CD4-positive, alpha-beta T cell treated with Interleukin-17A for 4 hours (primary cell): Measurements from ENCODE around the gene CLBA1.

Source experiments
- DNase-seq: peaks from one replicate; pipeline ENCODE4 v3.0.0-alpha.2; 2020; ENCODE audit warnings: mixed read lengths

The CLBA1 gene

GRCh38 chr14:104981699-104982541 is 3.7 kb upstream of the CLBA1 start:
- no peak for DNase-seq

DNA sequence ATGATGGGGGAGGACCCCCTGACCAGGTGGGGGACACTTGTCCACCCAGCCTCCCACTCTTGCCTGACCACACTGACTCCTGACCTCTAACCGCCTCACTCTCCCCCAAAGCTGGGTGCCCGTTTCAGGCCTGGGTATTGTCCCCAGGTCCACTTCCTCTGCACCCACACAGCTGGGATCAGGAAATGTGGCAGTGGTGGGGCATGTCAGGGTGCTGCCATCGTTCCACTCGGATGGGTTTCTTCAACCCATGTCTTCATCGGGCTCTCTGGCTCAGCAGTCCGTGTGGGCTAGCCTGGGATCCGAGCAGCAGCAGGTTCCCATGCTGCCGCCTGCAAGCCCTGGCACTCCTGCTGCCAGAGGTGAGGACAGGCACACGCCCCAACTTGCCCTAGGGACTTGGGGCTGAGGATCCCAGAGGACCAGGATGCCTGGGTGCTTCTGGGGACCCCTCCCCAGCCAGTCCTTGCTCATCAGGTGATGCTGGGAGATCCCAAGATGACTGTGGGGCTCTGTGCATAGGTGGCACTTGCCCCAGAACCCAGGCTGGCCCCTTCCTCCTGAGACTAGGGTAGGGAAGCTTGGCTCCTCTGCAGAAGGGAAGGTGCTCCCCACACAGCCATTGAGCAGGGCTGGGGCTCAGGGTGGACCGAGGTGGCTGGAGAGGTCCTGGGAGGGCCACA is 2.9 kb upstream of the CLBA1 start:
- DNase-seq, result no peak

DNA sequence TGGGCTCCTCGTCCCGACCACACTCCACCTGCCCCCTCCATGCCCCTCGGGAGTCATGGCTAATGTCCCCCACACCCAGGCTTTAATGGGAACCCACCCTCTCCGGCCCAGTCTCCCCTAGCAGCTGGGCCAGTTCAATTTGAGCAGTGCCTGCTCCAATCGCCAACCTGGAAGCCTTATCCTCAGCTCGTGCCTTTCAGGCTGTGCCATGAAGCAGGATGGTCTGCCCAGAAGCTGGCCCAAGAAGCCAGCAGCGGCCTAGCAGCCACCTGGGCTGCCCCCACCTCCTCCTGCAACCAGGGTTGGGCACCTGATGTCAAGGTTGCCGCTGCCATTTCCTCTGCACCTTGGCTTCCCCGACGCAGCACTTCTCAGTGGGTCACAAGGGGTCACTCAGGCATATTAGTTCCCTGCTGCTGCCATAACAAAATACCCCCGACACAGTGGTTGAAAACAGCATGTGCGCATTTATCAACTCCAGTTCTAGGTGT is 2.3 kb upstream of the CLBA1 start:
- no peak for DNase-seq

- no peak for DNase-seq
Measured at GRCh38 chr14:104984056-104984894, 1.3 kb upstream of the CLBA1 start.

GRCh38 chr14:104986487-104987164 is 1.0 kb downstream of the CLBA1 start:
- no peak for DNase-seq

- no peak for DNase-seq
Measured at GRCh38 chr14:104989236-104989950, 3.8 kb downstream of the CLBA1 start.

DNA sequence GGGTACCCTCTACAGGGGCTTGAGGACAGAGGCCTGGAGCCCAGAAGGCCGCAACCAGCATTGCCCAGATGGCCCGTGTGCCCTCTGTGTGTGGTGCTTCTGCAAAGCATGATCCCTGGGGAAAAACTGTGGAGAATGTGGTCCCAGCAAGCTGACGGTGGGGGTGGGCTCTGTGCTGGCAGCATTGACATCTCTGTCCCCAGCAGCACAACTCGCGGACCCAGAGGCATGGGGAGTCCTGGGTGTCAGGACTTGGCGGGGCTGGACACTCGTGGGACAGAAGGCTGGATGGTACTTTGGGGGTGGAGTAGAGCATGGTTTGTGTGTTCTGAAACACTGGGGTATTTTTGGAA is 4.3 kb downstream of the CLBA1 start:
- DNase-seq, result no peak

GRCh38 chr14:104991896-104992230 is 6.3 kb downstream of the CLBA1 start:
- no peak for DNase-seq

- DNase-seq, result no peak
Measured at GRCh38 chr14:104992501-104992900, 6.9 kb downstream of the CLBA1 start.

DNA sequence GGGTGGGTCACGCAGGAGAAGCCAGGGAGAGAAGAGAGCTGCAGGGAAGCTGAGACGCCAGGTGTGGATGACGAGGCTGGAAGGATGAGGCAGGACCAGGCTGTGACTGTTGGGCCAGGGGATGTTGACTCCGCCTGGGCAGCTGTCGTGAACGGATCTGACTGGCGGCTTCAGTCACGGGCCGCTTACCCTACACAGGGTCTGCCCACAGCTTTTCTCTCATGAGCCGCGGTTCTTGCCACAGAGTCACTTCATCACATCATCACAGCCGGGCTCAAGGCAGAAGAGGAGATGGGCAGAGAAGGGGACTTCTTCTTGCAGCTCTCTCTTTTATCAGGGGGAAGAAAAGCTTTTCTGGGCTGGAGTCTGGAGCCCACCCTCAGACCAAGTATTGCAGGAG is 7.7 kb downstream of the CLBA1 start:
- no peak for DNase-seq

- no peak for DNase-seq
Measured at GRCh38 chr14:104993808-104994591, 8.4 kb downstream of the CLBA1 start.

- no peak for DNase-seq
Measured at GRCh38 chr14:104994978-104995377, 9.4 kb downstream of the CLBA1 start.

- no peak for DNase-seq
Measured at GRCh38 chr14:104996032-104996431, 10.4 kb downstream of the CLBA1 start.

GRCh38 chr14:104996483-104996882 is 10.9 kb downstream of the CLBA1 start:
- no peak for DNase-seq

- DNase-seq, result no peak
Measured at GRCh38 chr14:104998801-104999200, 13.2 kb downstream of the CLBA1 start.

- DNase-seq, result no peak
Measured at GRCh38 chr14:104999361-104999760, 13.8 kb downstream of the CLBA1 start.

- no peak for DNase-seq
Measured at GRCh38 chr14:105005329-105005928, 19.8 kb downstream of the CLBA1 start.

- DNase-seq, result no peak
Measured at GRCh38 chr14:105005929-105006830, 20.6 kb downstream of the CLBA1 start.

DNA sequence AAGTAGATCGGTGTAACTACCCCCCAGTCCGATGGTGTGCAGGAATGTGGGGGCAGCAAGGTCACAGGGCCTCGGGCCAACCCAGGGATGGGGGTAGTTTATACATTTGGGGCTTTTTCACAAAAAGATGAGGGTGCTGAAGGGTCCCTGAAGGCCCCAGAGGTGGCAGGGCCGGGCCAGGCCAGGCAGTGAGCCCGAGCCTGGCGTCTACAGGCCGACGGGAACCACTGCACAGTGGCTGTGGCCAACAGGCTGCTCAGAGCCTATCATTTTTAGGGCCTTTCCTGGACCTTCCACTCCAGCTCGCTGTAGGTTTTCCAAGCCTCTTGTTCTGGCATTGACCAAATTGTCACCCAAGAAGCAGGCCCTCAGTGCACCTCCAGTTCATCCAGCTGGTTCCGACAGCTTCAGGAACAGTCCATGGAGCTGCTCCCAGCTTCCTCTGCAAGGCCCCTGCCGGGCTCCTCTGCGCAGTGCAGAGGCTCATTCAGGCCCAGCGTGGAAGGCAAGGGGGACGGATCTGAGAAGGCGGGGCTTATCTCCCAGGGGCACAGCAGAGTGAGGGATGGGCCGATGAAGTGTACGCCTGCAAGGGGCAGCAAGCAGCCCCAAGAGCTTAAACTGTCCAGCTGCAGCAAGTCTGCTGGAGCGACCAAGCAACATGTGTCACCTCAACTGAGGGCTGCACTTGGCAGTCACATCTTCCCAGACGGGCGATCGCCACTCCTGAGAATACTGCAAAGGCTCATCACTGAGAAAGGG is 21.4 kb downstream of the CLBA1 start:
- DNase-seq, result no peak
